GM23338 (cell line): ENCODE results near the gene TMEM45A. TPM values are rescaled to one million over a fixed set of nuclear protein-coding genes. Genes with fewer than 3 reads are reported as not detected.
"Not testable (repeated sequence)": the region's sequence is repeated elsewhere in the genome, so short reads cannot be mapped to it uniquely, and the experiment has no call there.

Experiments used
- ATAC-seq: fragments of 200-7000 bp; cut with Tn5 transposase; 3 replicates; pipeline ENCODE4 v1.9.1; 2020
- DNase-seq: peaks from one replicate; pipeline ENCODE4 v3.0.0-alpha.2; 2015; ENCODE audit warnings: low spot score
- H2AFZ ChIP-seq: fragments of 200-600 bp; sonication (generic); 2 replicates; pipeline ENCODE4 v1.8.0; 2016; ENCODE audit warnings: antibody characterized with exemption, mild to moderate bottlenecking, moderate library complexity
- H3F3A ChIP-seq: fragments of 200-600 bp; sonication (generic); replicated peaks from 2 replicates; pipeline ENCODE4 v1.8.0; 2017; ENCODE audit warnings: antibody characterized with exemption, mixed run types, low read depth
- H3K27ac ChIP-seq: fragments of 200-600 bp; sonication (generic); 2 replicates; pipeline ENCODE4 v1.6.1; 2016; ENCODE audit warnings: low read depth
- H3K27me3 ChIP-seq: fragments of 200-600 bp; sonication (generic); 2 replicates; pipeline ENCODE4 v1.8.0; 2016; ENCODE audit warnings: mild to moderate bottlenecking, mixed run types, moderate library complexity; ENCODE audit not compliant: insufficient read depth
- H3K36me3 ChIP-seq: fragments of 200-600 bp; sonication (generic); 2 replicates; pipeline ENCODE4 v1.8.0; 2016; ENCODE audit warnings: mild to moderate bottlenecking; ENCODE audit not compliant: insufficient read depth
- H3K4me1 ChIP-seq: fragments of 200-600 bp; sonication (generic); 2 replicates; pipeline ENCODE4 v1.8.0; 2016; ENCODE audit warnings: mild to moderate bottlenecking, moderate library complexity; ENCODE audit not compliant: insufficient read depth
- H3K4me2 ChIP-seq: fragments of 200-600 bp; sonication (generic); 2 replicates; pipeline ENCODE4 v1.7.1; 2017; ENCODE audit warnings: mixed run types
- H3K4me3 ChIP-seq: fragments of 200-600 bp; sonication (generic); 2 replicates; pipeline ENCODE4 v1.6.1; 2016; ENCODE audit warnings: mixed run types
- H3K79me2 ChIP-seq: fragments of 200-600 bp; sonication (generic); replicated peaks from 2 replicates; pipeline ENCODE4 v1.8.0; 2017; ENCODE audit warnings: mild to moderate bottlenecking; ENCODE audit not compliant: insufficient read depth
- H3K9me2 ChIP-seq: fragments of 200-600 bp; sonication (generic); 2 replicates; pipeline ENCODE4 v1.8.0; 2017; ENCODE audit not compliant: insufficient read depth
- H4K20me1 ChIP-seq: fragments of 200-600 bp; sonication (generic); replicated peaks from 2 replicates; pipeline ENCODE4 v1.8.0; 2017; ENCODE audit warnings: mild to moderate bottlenecking; ENCODE audit not compliant: insufficient read depth
- H3K27ac Mint-ChIP-seq: 2 replicates; pipeline ENCODE4 v1.8.0; 2020; ENCODE audit warnings: inconsistent platforms, mild to moderate bottlenecking, moderate library complexity, mixed read lengths
- H3K27me3 Mint-ChIP-seq: 3 replicates; pipeline ENCODE4 v1.8.0; 2022; ENCODE audit warnings: low read depth, mild to moderate bottlenecking, moderate library complexity, mixed read lengths, inconsistent platforms; ENCODE audit not compliant: insufficient read depth, poor library complexity
- H3K36me3 Mint-ChIP-seq: 3 replicates; pipeline ENCODE4 v1.8.0; 2021; ENCODE audit warnings: low read depth, mild to moderate bottlenecking, inconsistent platforms, moderate library complexity, mixed read lengths
- H3K4me1 Mint-ChIP-seq: 3 replicates; pipeline ENCODE4 v1.8.0; 2020; ENCODE audit warnings: mild to moderate bottlenecking, inconsistent platforms, mixed read lengths
- H3K4me3 Mint-ChIP-seq: 3 replicates; pipeline ENCODE4 v1.8.0; 2021; ENCODE audit warnings: moderate library complexity, mild to moderate bottlenecking, inconsistent platforms, mixed read lengths
- H3K9me3 Mint-ChIP-seq: 3 replicates; pipeline ENCODE4 v1.8.0; 2020; ENCODE audit warnings: moderate library complexity, mild to moderate bottlenecking, inconsistent platforms, mixed read lengths
- CREB1 ChIP-seq: fragments of 250-450 bp; sonication (Bioruptor Pico); IDR thresholded peaks from 2 replicates; pipeline ENCODE4 v1.5.0; 2020; ENCODE audit warnings: low read depth, mild to moderate bottlenecking, moderate library complexity
- EZH2 ChIP-seq: fragments of 200-600 bp; sonication (generic); IDR thresholded peaks from one replicate; pipeline ENCODE4 v1.8.0; 2017; ENCODE audit warnings: antibody characterized with exemption, mild to moderate bottlenecking, low read depth; ENCODE audit not compliant: unreplicated experiment
- EZH2phosphoT487 ChIP-seq: fragments of 200-600 bp; sonication (generic); IDR thresholded peaks from one replicate; pipeline ENCODE4 v1.8.1; 2018; ENCODE audit warnings: antibody characterized with exemption; ENCODE audit not compliant: unreplicated experiment
- JUNB ChIP-seq: IDR thresholded peaks from one replicate; pipeline ENCODE4 v1.6.1; 2016; ENCODE audit warnings: antibody characterized with exemption; ENCODE audit not compliant: unreplicated experiment
- NANOG ChIP-seq: IDR thresholded peaks from 2 replicates; pipeline ENCODE4 v1.6.1; 2016; ENCODE audit warnings: antibody characterized with exemption, borderline replicate concordance
- POLR2AphosphoS5 ChIP-seq: IDR thresholded peaks from 2 replicates; pipeline ENCODE4 v1.6.1; 2016; ENCODE audit warnings: antibody characterized with exemption, low read depth
- REST ChIP-seq: IDR thresholded peaks from one replicate; pipeline ENCODE4 v1.6.1; 2018; ENCODE audit warnings: antibody characterized with exemption; ENCODE audit not compliant: unreplicated experiment
- STAT1 ChIP-seq: IDR thresholded peaks from one replicate; pipeline ENCODE4 v1.6.1; 2016; ENCODE audit warnings: antibody characterized with exemption; ENCODE audit not compliant: unreplicated experiment
- ZNF114 ChIP-seq: fragments of 250-450 bp; sonication (Bioruptor Pico); IDR thresholded peaks from 2 replicates; pipeline ENCODE4 v1.5.0; 2020; ENCODE audit warnings: mild to moderate bottlenecking, moderate library complexity
- ZNF331 ChIP-seq: fragments of 250-450 bp; sonication (Bioruptor Pico); IDR thresholded peaks from 2 replicates; pipeline ENCODE4 v1.5.0; 2020; ENCODE audit warnings: low read depth, mild to moderate bottlenecking, moderate library complexity
- polyA plus RNA-seq: library from polyadenylated mRNA; unstranded; fragments of >200 nt; fragmentation: Nextera tagmentation; extraction: Ambion mirVana; gene quantifications from 2 replicates; pipeline ENCODE4 v1.2.1, GENCODE V29; 2016
- total RNA-seq: library from RNA; depleted of rRNA; stranded (reverse); fragments of >200 nt; shearing (Covaris generic); gene quantifications from 2 replicates; pipeline ENCODE4 v1.2.3, GENCODE V29; 2014
- TF ChIP-seq, protein P1 (sequence below), 2 experiments: fragments of 200-600 bp in 1 of 2; sonication (generic) in 1 of 2; conservative IDR thresholded peaks; 2 replicates each; pipeline versions ENCODE4 v1.5.1 to v1.6.1; 2016 to 2017; ENCODE audit warnings: antibody characterized with exemption in 2 of 2, low read depth in 2 of 2, mild to moderate bottlenecking in 2 of 2, moderate library complexity in 1 of 2
- TF ChIP-seq, protein P2 (sequence below): IDR thresholded peaks from 2 replicates; pipeline ENCODE4 v1.6.1; 2016; ENCODE audit warnings: antibody characterized with exemption

TMEM45A gene
- total and polyA plus RNA-seq, 2 experiments from 2014 or later, result 6.5 to 12.7 TPM

GRCh38 chr3:100443690-100444089 lies 48.7 kb upstream of the TMEM45A start (continued):
- TF ChIP-seq, protein P1, sequence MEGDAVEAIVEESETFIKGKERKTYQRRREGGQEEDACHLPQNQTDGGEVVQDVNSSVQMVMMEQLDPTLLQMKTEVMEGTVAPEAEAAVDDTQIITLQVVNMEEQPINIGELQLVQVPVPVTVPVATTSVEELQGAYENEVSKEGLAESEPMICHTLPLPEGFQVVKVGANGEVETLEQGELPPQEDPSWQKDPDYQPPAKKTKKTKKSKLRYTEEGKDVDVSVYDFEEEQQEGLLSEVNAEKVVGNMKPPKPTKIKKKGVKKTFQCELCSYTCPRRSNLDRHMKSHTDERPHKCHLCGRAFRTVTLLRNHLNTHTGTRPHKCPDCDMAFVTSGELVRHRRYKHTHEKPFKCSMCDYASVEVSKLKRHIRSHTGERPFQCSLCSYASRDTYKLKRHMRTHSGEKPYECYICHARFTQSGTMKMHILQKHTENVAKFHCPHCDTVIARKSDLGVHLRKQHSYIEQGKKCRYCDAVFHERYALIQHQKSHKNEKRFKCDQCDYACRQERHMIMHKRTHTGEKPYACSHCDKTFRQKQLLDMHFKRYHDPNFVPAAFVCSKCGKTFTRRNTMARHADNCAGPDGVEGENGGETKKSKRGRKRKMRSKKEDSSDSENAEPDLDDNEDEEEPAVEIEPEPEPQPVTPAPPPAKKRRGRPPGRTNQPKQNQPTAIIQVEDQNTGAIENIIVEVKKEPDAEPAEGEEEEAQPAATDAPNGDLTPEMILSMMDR (conservative IDR thresholded peaks at IDR 0.05; ENCODE audit: low read depth in 2 of 2), result no peak
- TF ChIP-seq, protein P2, sequence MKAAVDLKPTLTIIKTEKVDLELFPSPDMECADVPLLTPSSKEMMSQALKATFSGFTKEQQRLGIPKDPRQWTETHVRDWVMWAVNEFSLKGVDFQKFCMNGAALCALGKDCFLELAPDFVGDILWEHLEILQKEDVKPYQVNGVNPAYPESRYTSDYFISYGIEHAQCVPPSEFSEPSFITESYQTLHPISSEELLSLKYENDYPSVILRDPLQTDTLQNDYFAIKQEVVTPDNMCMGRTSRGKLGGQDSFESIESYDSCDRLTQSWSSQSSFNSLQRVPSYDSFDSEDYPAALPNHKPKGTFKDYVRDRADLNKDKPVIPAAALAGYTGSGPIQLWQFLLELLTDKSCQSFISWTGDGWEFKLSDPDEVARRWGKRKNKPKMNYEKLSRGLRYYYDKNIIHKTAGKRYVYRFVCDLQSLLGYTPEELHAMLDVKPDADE, result no peak
- TF ChIP-seq NANOG (no peak), JUNB (no peak), EZH2 (no peak)

- not testable (repeated sequence) for H2AFZ ChIP-seq, H3K27ac Mint-ChIP-seq, H3K4me2 ChIP-seq, H3K27me3 ChIP-seq, H3K27ac ChIP-seq, H3K27me3 Mint-ChIP-seq, DNase-seq, H3K79me2 ChIP-seq, H4K20me1 ChIP-seq, ATAC-seq, H3K4me3 ChIP-seq, H3K4me3 Mint-ChIP-seq, H3K4me1 ChIP-seq, H3F3A ChIP-seq, H3K9me2 ChIP-seq
- H3K9me3 Mint-ChIP-seq, result peaks cover 63% of the 10 kb centered on the region
- peaks cover 21% of the 10 kb centered on the region; the same call in 1 of the 2 replicates for H3K36me3 ChIP-seq
- H3K4me1 Mint-ChIP-seq, result peaks cover 11% of the 10 kb centered on the region; the same call in 2 of the 3 replicates
- H3K36me3 Mint-ChIP-seq, result peaks cover 63% of the 10 kb centered on the region
Measured at GRCh38 chr3:100447067-100447466, 45.4 kb upstream of the TMEM45A start.

DNA sequence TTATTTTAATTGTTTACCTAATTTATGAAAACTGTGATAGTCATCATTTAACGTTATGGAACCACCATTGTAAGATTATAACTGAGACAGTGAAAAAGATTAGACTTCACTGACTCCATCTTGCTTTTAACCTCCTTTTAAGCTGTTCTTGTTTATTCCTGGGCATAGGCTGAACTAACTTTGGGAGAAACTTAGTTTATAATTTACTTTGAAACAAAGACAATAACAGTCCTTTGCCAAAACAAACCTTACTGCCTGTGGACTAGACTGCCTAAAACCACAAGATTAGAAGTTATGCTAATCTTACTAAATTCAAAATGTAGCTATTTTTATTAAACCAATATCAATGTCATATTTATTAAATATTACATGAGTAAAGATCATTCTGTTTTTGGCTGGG lies 44.3 kb upstream of the TMEM45A start:
- Histone ChIP-seq H3K4me3 (no peak overlapping the region), H4K20me1 (no peaks in the 10 kb centered on the region), H3F3A (no peaks in the 10 kb centered on the region), H3K36me3 (peaks cover 21% of the 10 kb centered on the region; the same call in 1 of the 2 replicates), H3K4me2 (no peak overlapping the region), H3K9me2 (no peaks in the 10 kb centered on the region), H2AFZ (no peak overlapping the region), H3K79me2 (no peaks in the 10 kb centered on the region), H3K27ac (no peak overlapping the region), H3K27me3 (no peaks in the 10 kb centered on the region), H3K4me1 (peaks cover 4% of the 10 kb centered on the region; the same call in 1 of the 2 replicates)
- peaks cover 3% of the 10 kb centered on the region for H3K27me3 Mint-ChIP-seq
- H3K36me3 Mint-ChIP-seq, result peaks cover 53% of the 10 kb centered on the region
- H3K9me3 Mint-ChIP-seq, result peaks cover 54% of the 10 kb centered on the region
- H3K4me3 Mint-ChIP-seq, result no peak overlapping the region
- DNase-seq (no peak), ATAC-seq (no peak)
- no peak overlapping the region for H3K27ac Mint-ChIP-seq
- peaks cover 11% of the 10 kb centered on the region; the same call in 2 of the 3 replicates for H3K4me1 Mint-ChIP-seq
- TF ChIP-seq EZH2phosphoT487 (no peak), REST (no peak), ZNF114 (CRISPR knock-in tag) (no peak), CREB1 (no peak), EZH2 (no peak), ZNF331 (CRISPR knock-in tag) (no peak), JUNB (no peak), NANOG (no peak), STAT1 (no peak), POLR2AphosphoS5 (no peak)
- TF ChIP-seq, protein P1 (conservative IDR thresholded peaks at IDR 0.05; ENCODE audit: low read depth in 2 of 2), result no peak
- TF ChIP-seq, protein P2, result no peak
